SK-N-SH (cell line): ENCODE data around the gene UBTD2. TPM values are rescaled to one million over a fixed set of nuclear protein-coding genes. Genes with fewer than 3 reads are reported as not detected.

Source experiments
- CTCF ChIA-PET: fragments of 300-600, 350-600 bp; formaldehyde crosslinking; extraction: SDS; loops from one replicate; lab custom pipeline; 2021; lab: Yijun Ruan, JAX
- POLR2A ChIA-PET: fragments of 350-600 bp; sonication (Branson Sonifier 250); formaldehyde crosslinking; extraction: SDS; loops from one replicate; lab custom pipeline; 2020; ENCODE audit warnings: antibody characterized with exemption, inconsistent platforms; lab: Yijun Ruan, JAX
- DNase-seq: peaks from one replicate; pipeline ENCODE4 v3.0.0; 2012
- H2AFZ ChIP-seq: fragments of 200-600 bp; sonication (generic); 2 replicates; pipeline ENCODE4 v1.8.1; 2016; ENCODE audit warnings: antibody characterized with exemption, mild to moderate bottlenecking, low read depth
- H3F3A ChIP-seq: fragments of 200-600 bp; sonication (generic); replicated peaks from 2 replicates; pipeline ENCODE3; 2016; ENCODE audit warnings: antibody characterized with exemption, mild to moderate bottlenecking; ENCODE audit not compliant: insufficient read depth
- H3K27ac ChIP-seq, 2 experiments: fragments of 200-500 bp in 1 of 2; fragments of 200-600 bp in 1 of 2; sonication (Bioruptor generic) in 1 of 2; sonication (generic), shearing (Covaris generic) in 1 of 2; 2 replicates each; pipeline versions ENCODE4 v1.5.1 to v1.6.1; 2014 to 2016; ENCODE audit warnings: low read depth in 2 of 2, inconsistent platforms in 1 of 2, low read length in 1 of 2, mild to moderate bottlenecking in 1 of 2, mixed read lengths in 1 of 2
- H3K27me3 ChIP-seq: fragments of 200-600 bp; sonication (generic), shearing (Covaris generic); 2 replicates; pipeline ENCODE4 v1.6.1; 2016; ENCODE audit warnings: mixed run types; ENCODE audit not compliant: insufficient read depth
- H3K36me3 ChIP-seq, 2 experiments: fragments of 200-500 bp in 1 of 2; fragments of 200-600 bp in 1 of 2; sonication (Bioruptor generic) in 1 of 2; sonication (generic) in 1 of 2; replicated peaks in 1 of 2; 2 replicates each; pipeline versions ENCODE3 to v1.5.1; 2014 to 2016; ENCODE audit warnings: low read length in 1 of 2, mild to moderate bottlenecking in 1 of 2; ENCODE audit not compliant: insufficient read depth in 2 of 2, control insufficient read depth in 1 of 2
- H3K4me1 ChIP-seq, 2 experiments: fragments of 200-500 bp in 1 of 2; fragments of 200-600 bp in 1 of 2; sonication (Bioruptor generic) in 1 of 2; sonication (generic), shearing (Covaris generic) in 1 of 2; 2 replicates each; pipeline versions ENCODE4 v1.5.1 to v1.6.1; 2014 to 2016; ENCODE audit warnings: low read depth in 1 of 2, low read length in 1 of 2, mixed run types in 1 of 2; ENCODE audit not compliant: insufficient read depth in 2 of 2, control insufficient read depth in 1 of 2
- H3K4me2 ChIP-seq: fragments of 200-600 bp; sonication (generic), shearing (Covaris generic); 2 replicates; pipeline ENCODE4 v1.6.1; 2017; ENCODE audit warnings: mixed run types
- H3K4me3 ChIP-seq, 2 experiments: fragments of 200-500 bp in 1 of 2; fragments of 200-600 bp in 1 of 2; sonication (Bioruptor generic) in 1 of 2; sonication (generic), shearing (Covaris generic) in 1 of 2; 2 replicates each; pipeline versions ENCODE4 v1.5.1 to v1.8.1; 2014 to 2016; ENCODE audit warnings: low read depth in 2 of 2, inconsistent platforms in 1 of 2, low read length in 1 of 2, mild to moderate bottlenecking in 1 of 2, mixed read lengths in 1 of 2, moderate library complexity in 1 of 2
- H3K79me2 ChIP-seq: fragments of 200-600 bp; sonication (generic); 2 replicates; pipeline ENCODE4 v1.8.1; 2017; ENCODE audit warnings: mild to moderate bottlenecking; ENCODE audit not compliant: insufficient read depth
- H3K9ac ChIP-seq: fragments of 200-600 bp; sonication (generic); 2 replicates; pipeline ENCODE4 v1.6.1; 2017; ENCODE audit warnings: mixed run types
- H3K9me2 ChIP-seq: fragments of 200-600 bp; sonication (generic); 2 replicates; pipeline ENCODE4 v1.6.1; 2017; ENCODE audit warnings: mixed run types
- H3K9me3 ChIP-seq: fragments of 200-600 bp; sonication (generic); 2 replicates; pipeline ENCODE4 v1.6.1; 2017; ENCODE audit warnings: mixed run types, mild to moderate bottlenecking, moderate library complexity
- H4K20me1 ChIP-seq: fragments of 200-600 bp; sonication (generic); 2 replicates; pipeline ENCODE4 v1.6.1; 2017; ENCODE audit warnings: mild to moderate bottlenecking, mixed run types; ENCODE audit not compliant: insufficient read depth
- CHD2 ChIP-seq: fragments of 150-350 bp; IDR thresholded peaks from 2 replicates; pipeline ENCODE4 v1.6.1; 2018; ENCODE audit warnings: low read length; ENCODE audit not compliant: partially characterized antibody
- EP300 ChIP-seq, 2 experiments: IDR thresholded peaks; 2 replicates each; pipeline versions ENCODE4 v1.4.0 to v1.6.1; 2012; ENCODE audit warnings: borderline replicate concordance in 1 of 2, low read depth in 1 of 2, low read length in 1 of 2
- FOSL2 ChIP-seq: IDR thresholded peaks from 2 replicates; pipeline ENCODE4 v1.4.0; 2012; ENCODE audit warnings: low read depth, mild to moderate bottlenecking, moderate library complexity, borderline replicate concordance
- GABPA ChIP-seq: IDR thresholded peaks from 2 replicates; pipeline ENCODE4 v1.4.0; 2012; ENCODE audit warnings: low read depth, mild to moderate bottlenecking
- IRF3 ChIP-seq: fragments of 150-350 bp; IDR thresholded peaks from 2 replicates; pipeline ENCODE4 v1.6.1; 2016; ENCODE audit warnings: mild to moderate bottlenecking, low read depth, low read length
- JUND ChIP-seq: IDR thresholded peaks from 2 replicates; pipeline ENCODE4 v1.4.0; 2012
- NRF1 ChIP-seq: IDR thresholded peaks from 2 replicates; pipeline ENCODE4 v1.6.1; 2012; ENCODE audit warnings: low read depth, mild to moderate bottlenecking, low read length
- PBX3 ChIP-seq: IDR thresholded peaks from 2 replicates; pipeline ENCODE4; 2012
- RAD21 ChIP-seq: IDR thresholded peaks from 2 replicates; pipeline ENCODE4 v1.6.1; 2012; ENCODE audit warnings: mild to moderate bottlenecking, low read length
- RCOR1 ChIP-seq: fragments of 150-350 bp; IDR thresholded peaks from 2 replicates; pipeline ENCODE4 v1.6.1; 2017; ENCODE audit warnings: antibody characterized with exemption, low read length
- SIN3A ChIP-seq: IDR thresholded peaks from 2 replicates; pipeline ENCODE4 v1.6.1; 2012; ENCODE audit warnings: low read depth, mild to moderate bottlenecking, low read length, moderate library complexity, borderline replicate concordance
- SMC3 ChIP-seq: IDR thresholded peaks from 2 replicates; pipeline ENCODE4 v1.6.1; 2012; ENCODE audit warnings: low read depth, low read length, improper control_type of control experiment
- TCF12 ChIP-seq: IDR thresholded peaks from 2 replicates; pipeline ENCODE4 v1.4.0; 2012
- TEAD4 ChIP-seq: IDR thresholded peaks from 2 replicates; pipeline ENCODE4 v1.4.0; 2012; ENCODE audit warnings: mild to moderate bottlenecking, borderline replicate concordance; ENCODE audit not compliant: insufficient read depth
- USF1 ChIP-seq: IDR thresholded peaks from 2 replicates; pipeline ENCODE4 v1.4.0; 2012; ENCODE audit warnings: low read depth, borderline replicate concordance
- ZBTB33 ChIP-seq: IDR thresholded peaks from 2 replicates; pipeline ENCODE4 v1.4.0; 2012; ENCODE audit warnings: low read depth, borderline replicate concordance
- WGBS: methylation state at CpG from one replicate; pipeline ENCODE4 v1.1.6; 2017; ENCODE audit warnings: low lambda C conversion rate; 5-methylcytosine and 5-hydroxymethylcytosine counted together
- polyA plus RNA-seq, 3 experiments: library from polyadenylated mRNA; depleted of rRNA; stranded (reverse); fragments of >200 nt; gene quantifications; 2 replicates each; pipeline ENCODE4 v1.2.3, GENCODE V29; 2012

The UBTD2 gene
- polyA plus RNA-seq, 1 of the 3 experiments (the other 2 are of a cell fraction), result 13.8 TPM

GRCh38 chr5:172251419-172251818, 32.1 kb downstream of the UBTD2 start:
- Histone ChIP-seq H3F3A (peaks cover 13% of the 10 kb centered on the region), H3K9me2 (no peaks in the 10 kb centered on the region), H3K9ac (no peak overlapping the region), H2AFZ (no peak overlapping the region), H4K20me1 (peaks cover 18% of the 10 kb centered on the region), H3K4me3 (no peak overlapping the region), H3K36me3 (peaks cover 8 to 26% of the 10 kb centered on the region in 2 experiments), H3K4me1 (no peaks in the 10 kb centered on the region), H3K9me3 (no peaks in the 10 kb centered on the region; the same call in 1 of the 2 replicates), H3K79me2 (peaks cover 85% of the 10 kb centered on the region), H3K27me3 (no peaks in the 10 kb centered on the region), H3K4me2 (no peak overlapping the region), H3K27ac (no peak overlapping the region)
- TF ChIP-seq FOSL2 (no peak), EP300 (IDR thresholded peaks at IDR 0.05; ENCODE audit: borderline replicate concordance in 1 of 2, low read depth in 1 of 2, low read length in 1 of 2) (no peak), TCF12 (no peak), SMC3 (no peak)
- POLR2A ChIA-PET, result no interaction called here
- WGBS, result 93% methylated on average over 1 of the region's 1 CpG
- DNase-seq, result no peak
- CTCF ChIA-PET, result interaction anchor here (1.0 kb wide), 1 partner anchor 9 kb away, joined by 3 read pairs; no protein-coding TSS in a partner anchor

GRCh38 chr5:172248637-172249036, 34.9 kb downstream of the UBTD2 start:
- CTCF ChIA-PET, result no interaction called here
- 93% methylated on average over 2 of the region's 2 CpGs for WGBS
- H4K20me1 ChIP-seq, result peaks cover 32% of the 10 kb centered on the region
- peaks cover 86% of the 10 kb centered on the region for H3K79me2 ChIP-seq
- no peak overlapping the region for H3K4me2 ChIP-seq
- no peak overlapping the region for H3K4me3 ChIP-seq
- no peaks in the 10 kb centered on the region for H3K9me2 ChIP-seq
- peaks cover 0 to 18% of the 10 kb centered on the region in 2 experiments for H3K36me3 ChIP-seq
- no peak for TF ChIP-seq CHD2
- TF ChIP-seq RCOR1, result no peak
- no peak for DNase-seq
- H3K27me3 ChIP-seq, result no peaks in the 10 kb centered on the region
- H2AFZ ChIP-seq, result no peak overlapping the region
- H3F3A ChIP-seq, result peaks cover 10% of the 10 kb centered on the region
- no peak overlapping the region for H3K9ac ChIP-seq
- H3K4me1 ChIP-seq, result peaks cover 0 to 6% of the 10 kb centered on the region in 2 experiments; a peak in 2 of 4 replicates
- H3K27ac ChIP-seq, result no peak overlapping the region
- POLR2A ChIA-PET, result no interaction called here
- no peaks in the 10 kb centered on the region; the same call in 1 of the 2 replicates for H3K9me3 ChIP-seq

GRCh38 chr5:172245703-172246125, 37.9 kb downstream of the UBTD2 start:
- Histone ChIP-seq H2AFZ (no peak overlapping the region), H3K4me1 (peaks cover 0 to 6% of the 10 kb centered on the region in 2 experiments; a peak in 2 of 4 replicates), H3K9ac (no peak overlapping the region), H4K20me1 (peaks cover 38% of the 10 kb centered on the region), H3K4me3 (no peak overlapping the region), H3F3A (peaks cover 10% of the 10 kb centered on the region), H3K27me3 (no peaks in the 10 kb centered on the region), H3K9me2 (no peaks in the 10 kb centered on the region), H3K27ac (peak overlapping the region in 1 of 2 experiments; percentile 18; a peak in 1 of 4 replicates), H3K9me3 (no peaks in the 10 kb centered on the region; the same call in 1 of the 2 replicates), H3K79me2 (peaks cover 91% of the 10 kb centered on the region), H3K36me3 (peaks cover 0 to 16% of the 10 kb centered on the region in 2 experiments), H3K4me2 (no peak overlapping the region)
- ChIA-PET POLR2A (no interaction called here), CTCF (interaction anchor here (0.9 kb wide), 1 partner anchor 57 kb away, joined by 3 read pairs; no protein-coding TSS in a partner anchor)
- DNase-seq, result no peak
- 91% methylated on average over 1 of the region's 1 CpG for WGBS
- TF ChIP-seq RAD21 (no peak), PBX3 (no peak), EP300 (IDR thresholded peaks at IDR 0.05; ENCODE audit: borderline replicate concordance in 1 of 2, low read depth in 1 of 2, low read length in 1 of 2) (no peak; a peak in 1 of 4 replicates), SIN3A (no peak), USF1 (no peak), TEAD4 (no peak), ZBTB33 (no peak), NRF1 (no peak), GABPA (no peak), IRF3 (no peak), JUND (no peak)
